Activated T-helper 17 cell treated with anti-CD3 and anti-CD28 coated beads, Interleukin-2, amount 50 U/mL, for 72 hours (primary cell): Measurements from ENCODE around the gene R3HCC1L. TPM values are rescaled to one million over a fixed set of nuclear protein-coding genes. Genes with fewer than 3 reads are reported as not detected.
"Not testable (repeated sequence)": the region's sequence is repeated elsewhere in the genome, so short reads cannot be mapped to it uniquely, and the experiment has no call there.

Source experiments
- ATAC-seq: fragments of 150-1000 bp; cut with Tn5 transposase; replicated peaks from 2 replicates; pipeline ENCODE4 v1.10.0; 2021; ENCODE audit warnings: mild to moderate bottlenecking, moderate library complexity
- H3K27ac Mint-ChIP-seq: one replicate; pipeline ENCODE4 v1.8.0; 2022; ENCODE audit warnings: mixed read lengths
- H3K27me3 Mint-ChIP-seq: one replicate; pipeline ENCODE4 v1.8.0; 2022; ENCODE audit warnings: mixed read lengths
- H3K36me3 Mint-ChIP-seq: one replicate; pipeline ENCODE4 v1.8.0; 2022; ENCODE audit warnings: low read depth, mild to moderate bottlenecking, mixed read lengths
- H3K4me1 Mint-ChIP-seq: one replicate; pipeline ENCODE4 v1.8.0; 2022; ENCODE audit warnings: mixed read lengths
- H3K4me3 Mint-ChIP-seq: one replicate; pipeline ENCODE4 v1.8.0; 2022; ENCODE audit warnings: mild to moderate bottlenecking, mixed read lengths
- H3K9me3 Mint-ChIP-seq: one replicate; pipeline ENCODE4 v1.8.0; 2022; ENCODE audit warnings: mixed read lengths
- total RNA-seq, 2 donors: library from RNA; stranded (reverse); gene quantifications; one replicate each; pipeline ENCODE4 v1.2.3, GENCODE V29; 2022

R3HCC1L gene
- total RNA-seq, 2 donors from 2014 or later: 21.6 to 23.7 TPM

DNA sequence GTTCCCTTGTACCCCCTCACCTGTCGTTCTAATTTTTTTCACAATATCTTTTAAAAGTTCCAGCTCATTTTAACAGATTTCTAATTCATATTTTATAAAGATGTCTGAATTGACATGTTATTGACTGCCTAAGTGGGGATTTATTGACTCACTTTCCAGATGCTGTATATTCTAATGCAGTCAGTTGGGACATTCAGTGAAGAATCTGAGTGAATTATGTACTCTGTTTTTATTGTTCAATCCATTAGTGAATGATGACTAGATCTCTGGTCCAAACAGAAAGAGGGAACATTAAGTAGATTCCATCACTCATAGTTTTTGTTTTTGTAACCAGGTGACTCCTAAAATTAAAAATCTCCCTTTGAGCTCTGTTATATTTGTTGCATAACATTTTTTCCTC lies 79.3 kb downstream of the R3HCC1L start:
- ATAC-seq: peak; percentile 53
- Mint-ChIP-seq H3K27ac (no peak overlapping the region), H3K27me3 (no peaks in the 10 kb centered on the region), H3K36me3 (peaks cover 74% of the 10 kb centered on the region), H3K4me3 (no peak overlapping the region), H3K4me1 (peaks cover 27% of the 10 kb centered on the region), H3K9me3 (peaks cover 8% of the 10 kb centered on the region)

DNA sequence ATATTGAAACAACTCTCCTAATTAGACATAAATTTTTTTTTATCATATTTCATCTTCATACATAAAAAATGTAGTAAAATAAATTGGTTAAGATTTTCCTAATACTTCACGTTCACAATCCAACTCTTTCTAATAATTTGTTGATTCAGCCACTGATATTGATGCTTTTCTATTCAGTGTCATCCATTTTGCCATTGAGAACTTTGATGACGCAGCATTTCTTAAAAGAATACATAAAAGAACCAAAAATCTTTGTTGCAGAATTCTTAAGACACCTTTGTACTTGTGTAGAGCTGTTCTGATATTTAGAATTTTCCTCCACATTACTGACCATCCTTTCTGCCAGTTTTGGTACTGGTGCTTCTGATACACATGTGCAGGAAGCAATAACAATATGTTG lies 80.9 kb downstream of the R3HCC1L start:
- Mint-ChIP-seq H3K27me3 (no peaks in the 10 kb centered on the region), H3K4me3 (no peak overlapping the region), H3K4me1 (peaks cover 25% of the 10 kb centered on the region), H3K27ac (no peak overlapping the region), H3K9me3 (peaks cover 15% of the 10 kb centered on the region), H3K36me3 (peaks cover 77% of the 10 kb centered on the region)
- ATAC-seq: no peak

DNA sequence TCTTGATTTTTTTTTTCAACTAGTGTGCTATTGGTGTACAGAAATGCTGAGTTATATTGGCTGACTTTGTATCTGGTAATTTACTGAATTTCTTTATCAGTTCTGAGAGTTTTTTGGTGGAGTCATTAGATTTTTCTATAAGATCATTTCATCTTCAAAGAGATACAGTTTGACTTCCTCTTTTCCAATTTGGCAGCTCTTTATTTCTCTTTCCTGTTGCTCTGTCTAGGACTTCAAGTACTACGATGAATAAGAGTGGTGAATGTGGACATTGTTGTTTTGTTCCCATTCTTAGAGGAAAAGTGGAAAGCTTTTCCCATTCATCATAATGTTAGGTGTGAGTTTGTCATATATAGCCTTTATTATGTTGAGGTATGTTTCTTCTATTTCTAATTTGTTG lies 83.3 kb downstream of the R3HCC1L start:
- Mint-ChIP-seq H3K36me3 (peaks cover 60% of the 10 kb centered on the region), H3K27ac (no peak overlapping the region), H3K4me1 (peaks cover 15% of the 10 kb centered on the region), H3K4me3 (no peak overlapping the region), H3K27me3 (no peaks in the 10 kb centered on the region), H3K9me3 (peaks cover 15% of the 10 kb centered on the region)
- no peak for ATAC-seq

DNA sequence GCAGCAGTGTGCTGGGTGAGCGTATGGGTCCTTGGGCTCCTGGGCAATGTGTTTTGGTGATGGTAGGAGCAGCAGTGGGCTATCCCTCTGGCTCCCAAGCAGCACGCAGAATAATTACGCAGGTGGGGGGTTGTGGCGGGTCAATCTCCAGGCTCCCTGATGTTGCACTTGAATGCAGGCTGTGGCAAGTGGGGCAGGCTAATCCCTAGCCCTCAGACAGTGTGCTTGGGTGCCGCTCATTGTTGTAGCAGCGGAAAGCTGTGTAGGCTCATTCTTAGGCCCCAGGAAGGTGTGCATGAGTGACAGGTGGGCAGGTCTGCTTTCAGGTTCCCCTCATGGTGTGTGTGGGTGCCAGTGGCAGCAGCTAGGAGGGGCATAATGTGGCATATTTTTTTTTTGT lies 89.4 kb downstream of the R3HCC1L start:
- Mint-ChIP-seq H3K36me3 (peaks cover 44% of the 10 kb centered on the region), H3K27me3 (no peaks in the 10 kb centered on the region), H3K4me3 (no peak overlapping the region), H3K4me1 (peaks cover 20% of the 10 kb centered on the region), H3K9me3 (peaks cover 8% of the 10 kb centered on the region), H3K27ac (no peak overlapping the region)
- no peak for ATAC-seq

DNA sequence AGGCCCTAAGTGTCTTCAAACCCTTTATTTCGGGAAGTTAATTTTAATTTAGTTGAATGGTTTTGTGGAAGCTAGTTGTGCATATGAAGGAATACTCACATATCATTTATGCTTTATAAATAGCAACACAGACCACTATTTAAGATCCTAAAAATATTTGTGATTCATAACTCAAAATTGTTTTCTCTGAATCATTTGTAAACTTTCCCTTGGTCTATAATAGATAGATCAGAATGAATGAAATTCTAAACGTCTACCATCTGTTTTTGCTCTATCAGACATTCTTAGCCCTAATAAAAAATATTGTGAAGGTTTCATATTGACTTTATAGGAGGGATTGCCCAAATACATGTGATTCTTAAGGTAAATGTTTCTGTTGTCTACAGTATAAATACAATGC lies 90.1 kb downstream of the R3HCC1L start:
- peaks cover 43% of the 10 kb centered on the region for H3K36me3 Mint-ChIP-seq
- peaks cover 17% of the 10 kb centered on the region for H3K4me1 Mint-ChIP-seq
- H3K4me3 Mint-ChIP-seq: no peak overlapping the region
- ATAC-seq: no peak
- H3K27ac Mint-ChIP-seq: no peak overlapping the region
- no peaks in the 10 kb centered on the region for H3K27me3 Mint-ChIP-seq
- H3K9me3 Mint-ChIP-seq: peaks cover 1% of the 10 kb centered on the region

DNA sequence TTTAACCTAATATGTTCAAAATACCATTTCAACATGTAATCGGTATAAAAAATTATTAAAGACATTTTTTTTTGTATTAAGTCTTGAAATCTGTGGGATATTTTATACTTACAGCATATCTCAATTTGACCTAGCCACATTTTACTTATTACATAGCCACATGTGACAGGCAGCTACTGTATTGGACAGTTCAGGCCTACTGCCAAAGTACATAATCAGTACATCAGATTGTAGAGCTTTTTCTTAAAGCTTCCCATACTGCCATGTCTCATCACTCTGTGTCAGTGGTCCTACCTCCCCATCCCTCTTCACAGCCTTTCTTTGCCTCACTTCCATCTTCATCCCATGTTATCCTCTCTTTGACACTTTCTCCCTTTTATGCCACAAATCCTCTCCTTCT lies 90.5 kb downstream of the R3HCC1L start:
- Mint-ChIP-seq H3K4me3 (no peak overlapping the region), H3K27ac (no peak overlapping the region), H3K27me3 (no peaks in the 10 kb centered on the region), H3K4me1 (peaks cover 17% of the 10 kb centered on the region), H3K9me3 (no peaks in the 10 kb centered on the region), H3K36me3 (peaks cover 41% of the 10 kb centered on the region)
- no peak for ATAC-seq

DNA sequence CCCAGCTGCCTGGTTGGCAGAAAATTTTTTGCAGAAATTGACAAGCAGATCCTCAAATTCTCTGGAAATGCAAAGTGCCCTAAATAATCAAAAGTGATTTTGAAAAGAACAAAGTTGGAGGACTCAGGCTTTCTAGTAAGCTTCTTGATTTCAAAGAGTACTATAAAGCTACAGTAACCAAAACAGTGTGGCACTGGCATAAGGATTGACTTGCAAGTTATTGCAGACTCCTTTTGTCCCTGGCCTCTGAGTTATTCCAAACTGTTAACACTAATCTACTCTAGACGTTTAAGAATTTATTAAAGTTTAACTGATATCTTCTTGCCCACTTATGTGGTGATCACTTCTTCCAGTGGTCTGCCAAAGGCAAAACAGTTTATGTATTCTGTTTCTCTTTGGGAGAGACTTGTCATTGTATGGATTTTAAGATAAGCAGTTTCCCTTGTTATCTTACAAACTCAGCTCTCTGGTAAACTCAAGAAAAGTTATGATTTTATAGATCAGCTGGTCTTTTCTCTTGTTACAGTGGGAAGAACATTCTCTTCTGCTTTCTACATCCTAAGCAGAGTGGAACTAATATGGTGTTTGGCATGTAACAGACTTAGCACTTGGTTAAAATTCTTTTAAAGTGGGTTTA lies 92.2 kb downstream of the R3HCC1L start:
- H3K36me3 Mint-ChIP-seq: peaks cover 52% of the 10 kb centered on the region
- no peak overlapping the region for H3K27ac Mint-ChIP-seq
- no peak overlapping the region for H3K4me3 Mint-ChIP-seq
- ATAC-seq: no peak
- peaks cover 17% of the 10 kb centered on the region for H3K4me1 Mint-ChIP-seq
- H3K27me3 Mint-ChIP-seq: no peaks in the 10 kb centered on the region
- no peaks in the 10 kb centered on the region for H3K9me3 Mint-ChIP-seq

DNA sequence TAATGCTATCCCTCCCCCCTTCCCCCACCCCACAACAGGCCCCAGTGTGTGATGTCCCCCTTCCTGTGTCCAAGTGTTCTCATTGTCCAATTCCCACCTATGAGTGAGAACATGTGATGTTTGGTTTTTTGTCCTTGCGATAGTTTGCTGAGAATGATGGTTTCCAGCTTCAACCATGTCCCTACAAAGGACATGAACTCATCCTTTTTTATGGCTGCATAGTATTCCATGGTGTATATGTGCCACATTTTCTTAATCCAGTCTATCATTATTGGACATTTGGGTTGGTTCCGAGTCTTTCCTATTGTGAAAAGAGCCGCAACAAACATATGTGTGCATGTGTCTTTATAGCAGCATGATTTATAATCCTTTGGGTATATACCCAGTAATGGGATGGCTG lies 93.3 kb downstream of the R3HCC1L start:
- not testable (repeated sequence) for ATAC-seq, H3K4me3 Mint-ChIP-seq, H3K9me3 Mint-ChIP-seq, H3K27ac Mint-ChIP-seq, H3K27me3 Mint-ChIP-seq
- Mint-ChIP-seq H3K4me1 (peaks cover 17% of the 10 kb centered on the region), H3K36me3 (peaks cover 62% of the 10 kb centered on the region)

DNA sequence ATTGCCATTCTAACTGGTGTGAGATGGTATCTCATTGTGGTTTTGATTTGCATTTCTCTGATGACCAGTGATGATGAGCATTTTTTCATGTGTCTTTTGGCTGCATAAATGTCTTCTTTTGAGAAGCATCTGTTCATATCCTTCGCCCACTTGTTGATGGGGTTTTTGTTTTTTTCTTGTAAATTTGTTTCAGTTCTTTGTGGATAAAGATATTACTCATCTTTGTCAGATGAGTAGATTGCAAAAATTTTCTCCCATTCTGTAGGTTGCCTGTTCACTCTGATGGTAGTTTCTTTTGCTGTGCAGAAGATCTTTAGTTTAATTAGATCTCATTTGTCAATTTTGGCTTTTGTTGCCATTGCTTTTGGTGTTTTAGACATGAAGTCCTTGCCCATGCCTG lies 93.8 kb downstream of the R3HCC1L start:
- H3K9me3 Mint-ChIP-seq, H3K27me3 Mint-ChIP-seq, H3K4me3 Mint-ChIP-seq, H3K27ac Mint-ChIP-seq: not testable (repeated sequence)
- H3K4me1 Mint-ChIP-seq: peaks cover 17% of the 10 kb centered on the region
- ATAC-seq: peak; percentile 37
- peaks cover 68% of the 10 kb centered on the region for H3K36me3 Mint-ChIP-seq

DNA sequence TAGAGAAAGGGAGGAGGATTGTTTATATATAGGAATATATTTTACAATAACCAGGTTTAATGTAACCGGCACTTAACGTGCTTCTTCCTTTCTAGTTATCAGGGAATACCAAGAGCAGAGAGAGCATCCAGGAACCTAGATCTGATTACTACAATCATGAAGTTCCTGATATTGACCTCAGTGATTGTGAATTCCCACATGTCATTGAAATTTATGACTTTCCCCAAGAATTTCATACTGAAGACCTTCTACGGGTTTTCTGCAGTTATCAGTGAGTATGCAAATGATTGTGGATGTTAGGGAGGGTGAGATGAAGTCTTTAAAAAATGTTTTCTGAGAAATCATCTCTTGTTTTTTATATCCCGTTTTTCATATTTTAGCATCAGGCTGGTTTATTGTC lies 97.0 kb downstream of the R3HCC1L start:
- Mint-ChIP-seq H3K27me3 (no peaks in the 10 kb centered on the region), H3K9me3 (no peaks in the 10 kb centered on the region), H3K27ac (no peak overlapping the region), H3K4me1 (peaks cover 16% of the 10 kb centered on the region), H3K4me3 (no peak overlapping the region), H3K36me3 (peaks cover 83% of the 10 kb centered on the region)
- ATAC-seq: no peak

DNA sequence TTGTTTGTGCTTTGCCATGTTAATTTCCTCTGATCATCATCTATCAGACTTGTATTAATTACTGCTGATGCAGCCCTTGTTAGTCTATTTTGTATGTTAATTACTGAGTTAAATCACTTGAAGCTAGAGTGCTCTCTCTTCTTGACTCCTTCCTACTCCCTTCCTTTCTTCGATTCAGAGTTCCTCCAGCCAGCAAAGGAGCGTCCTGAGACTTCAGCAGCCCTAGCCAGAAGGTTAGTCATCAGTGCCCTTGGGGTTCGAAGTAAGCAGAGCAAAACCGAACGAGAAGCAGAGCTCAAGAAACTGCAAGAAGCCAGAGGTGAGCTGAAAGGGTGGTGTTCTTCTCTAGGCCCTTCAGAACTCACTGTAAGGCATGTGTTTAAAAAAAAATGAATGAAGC lies 101.4 kb downstream of the R3HCC1L start:
- no peak for ATAC-seq
- H3K27me3 Mint-ChIP-seq: no peaks in the 10 kb centered on the region
- peaks cover 98% of the 10 kb centered on the region for H3K36me3 Mint-ChIP-seq
- no peak overlapping the region for H3K4me3 Mint-ChIP-seq
- no peaks in the 10 kb centered on the region for H3K9me3 Mint-ChIP-seq
- peaks cover 5% of the 10 kb centered on the region for H3K4me1 Mint-ChIP-seq
- H3K27ac Mint-ChIP-seq: no peak overlapping the region

DNA sequence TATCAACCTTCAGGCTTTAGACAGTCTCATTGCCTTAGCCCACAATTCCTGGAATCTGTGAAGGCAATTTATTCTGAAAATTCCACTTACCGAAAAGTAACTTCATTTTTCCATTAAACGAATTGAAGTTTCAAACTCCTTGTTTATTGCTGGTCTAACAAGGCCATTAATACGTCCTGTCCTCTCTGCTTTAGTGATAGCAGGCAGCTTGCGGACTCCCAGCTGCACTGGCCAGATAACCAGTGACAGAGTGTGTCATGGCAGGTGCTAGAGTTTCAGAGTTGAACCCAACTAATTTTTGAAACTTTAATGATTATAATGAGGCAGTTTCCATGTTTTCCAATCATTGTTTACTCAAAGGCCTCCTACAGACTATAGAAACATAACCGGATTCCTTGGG lies 102.4 kb downstream of the R3HCC1L start:
- H3K4me3 Mint-ChIP-seq: no peak overlapping the region
- H3K9me3 Mint-ChIP-seq: no peaks in the 10 kb centered on the region
- no peak overlapping the region for H3K27ac Mint-ChIP-seq
- no peaks in the 10 kb centered on the region for H3K27me3 Mint-ChIP-seq
- H3K4me1 Mint-ChIP-seq: peaks cover 5% of the 10 kb centered on the region
- no peak for ATAC-seq
- peaks cover 98% of the 10 kb centered on the region for H3K36me3 Mint-ChIP-seq

DNA sequence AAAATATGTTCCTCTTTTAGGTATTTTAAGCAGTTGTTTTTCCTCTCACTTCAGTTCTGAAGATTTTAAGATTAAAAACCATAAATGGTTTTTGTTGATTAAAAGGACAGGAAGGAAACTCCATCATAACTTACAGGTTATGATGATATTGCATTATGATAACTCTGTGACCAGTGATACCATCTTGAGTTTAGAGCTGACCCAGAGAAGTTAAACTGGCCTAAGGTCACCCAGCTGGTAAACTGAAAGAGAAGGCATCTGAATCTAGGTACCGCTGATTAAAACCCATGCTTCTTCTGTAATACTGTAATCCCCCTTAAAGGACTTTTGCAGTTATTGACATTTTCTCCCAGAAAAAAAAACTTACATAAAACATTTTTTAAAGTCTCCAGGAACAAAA lies 103.9 kb downstream of the R3HCC1L start:
- Mint-ChIP-seq H3K36me3 (peaks cover 99% of the 10 kb centered on the region), H3K27ac (no peak overlapping the region), H3K27me3 (no peaks in the 10 kb centered on the region), H3K4me1 (peaks cover 5% of the 10 kb centered on the region), H3K4me3 (no peak overlapping the region), H3K9me3 (no peaks in the 10 kb centered on the region)
- ATAC-seq: no peak

DNA sequence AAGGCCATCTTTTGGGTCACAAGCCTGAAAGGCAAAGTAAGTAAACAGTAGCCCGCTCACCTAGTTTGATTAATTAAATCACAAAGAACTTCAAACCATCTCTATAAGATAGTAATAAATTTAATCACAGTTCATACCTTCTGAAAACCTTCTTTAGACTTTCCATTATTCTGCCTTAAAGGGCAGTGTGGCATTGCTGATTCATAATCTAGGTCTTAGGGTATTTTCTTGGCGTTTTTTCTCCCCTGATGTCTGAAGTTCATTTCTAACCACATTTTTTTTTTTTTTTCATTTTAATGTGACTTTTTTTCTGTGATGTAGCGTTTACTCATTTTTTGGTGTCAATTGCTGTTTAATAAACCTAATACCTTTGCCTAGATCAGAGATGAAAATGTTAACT lies 106.1 kb downstream of the R3HCC1L start:
- Mint-ChIP-seq H3K4me1 (no peaks in the 10 kb centered on the region), H3K36me3 (peaks cover 99% of the 10 kb centered on the region), H3K4me3 (no peak overlapping the region), H3K9me3 (no peaks in the 10 kb centered on the region), H3K27me3 (no peaks in the 10 kb centered on the region), H3K27ac (no peak overlapping the region)
- ATAC-seq: no peak

DNA sequence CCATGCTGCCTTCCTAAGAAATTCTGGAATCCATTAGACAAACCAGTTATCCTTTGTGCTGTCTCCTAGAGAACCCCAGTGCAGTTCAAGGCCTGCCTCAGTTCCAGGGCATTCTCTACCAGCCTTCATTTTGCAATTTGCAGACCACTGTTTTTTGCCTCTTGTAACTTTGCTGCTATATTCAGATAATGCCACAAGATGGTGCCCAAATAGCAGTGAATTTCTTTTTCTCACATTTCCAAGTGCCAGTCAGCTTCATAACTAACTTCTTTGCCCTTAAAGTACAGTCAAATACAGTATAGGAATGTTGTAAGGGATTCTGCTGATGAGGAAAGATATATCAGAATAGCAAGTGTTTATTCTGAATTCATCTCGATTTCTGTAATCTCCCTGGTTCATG lies 108.4 kb downstream of the R3HCC1L start:
- Mint-ChIP-seq H3K9me3 (no peaks in the 10 kb centered on the region), H3K27me3 (no peaks in the 10 kb centered on the region), H3K4me3 (no peak overlapping the region), H3K4me1 (no peaks in the 10 kb centered on the region), H3K27ac (no peak overlapping the region), H3K36me3 (peaks cover 99% of the 10 kb centered on the region)
- no peak for ATAC-seq

DNA sequence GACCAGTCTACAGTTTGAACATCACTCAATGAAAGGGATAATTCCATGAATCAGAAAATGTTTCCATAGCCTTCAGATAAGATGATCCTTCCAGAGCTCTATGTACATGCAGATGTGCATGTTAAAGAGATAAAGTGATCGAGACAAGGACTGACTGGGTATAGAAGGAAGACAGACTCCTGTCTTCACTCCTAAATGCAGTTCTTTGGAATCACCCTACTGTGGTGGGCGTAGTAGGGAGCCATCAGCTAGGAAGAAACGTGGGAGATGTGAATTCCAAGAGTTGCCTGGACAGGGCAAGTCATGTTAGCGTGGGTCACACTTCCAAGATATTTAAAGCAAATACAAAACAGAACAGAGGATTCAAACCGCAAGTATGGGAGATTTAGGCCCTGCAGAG lies 109.7 kb downstream of the R3HCC1L start:
- no peaks in the 10 kb centered on the region for H3K27me3 Mint-ChIP-seq
- ATAC-seq: no peak
- no peaks in the 10 kb centered on the region for H3K4me1 Mint-ChIP-seq
- H3K36me3 Mint-ChIP-seq: peaks cover 95% of the 10 kb centered on the region
- H3K27ac Mint-ChIP-seq: no peak overlapping the region
- no peaks in the 10 kb centered on the region for H3K9me3 Mint-ChIP-seq
- H3K4me3 Mint-ChIP-seq: no peak overlapping the region
